HepG2 (cell line): ENCODE data around the gene MUCL3. TPM values are rescaled to one million over a fixed set of nuclear protein-coding genes. Genes with fewer than 3 reads are reported as not detected.

Source experiments
- FLYWCH1 ChIP-seq: sonication (generic); formaldehyde crosslinking; IDR thresholded peaks from 2 replicates; pipeline ENCODE4 v1.8.1; 2023; ENCODE audit warnings: mild to moderate bottlenecking, missing genetic modification reagents
- GABPA ChIP-seq, 2 experiments: IDR thresholded peaks; 2 replicates each; pipeline ENCODE4 v1.6.1; 2011 to 2016; ENCODE audit warnings: low read depth in 2 of 2, low read length in 1 of 2, missing biosample characterization in 1 of 2, missing genetic modification characterization in 1 of 2
- HHEX ChIP-seq: IDR thresholded peaks from 2 replicates; pipeline ENCODE4 v1.6.1; 2016; ENCODE audit warnings: control low read depth
- JUND ChIP-seq: sonication (generic); formaldehyde crosslinking; IDR thresholded peaks from 2 replicates; pipeline ENCODE4 v1.8.0; 2022; ENCODE audit warnings: mild to moderate bottlenecking, missing genetic modification reagents
- MAZ ChIP-seq, 2 experiments: sonication (generic) in 1 of 2; formaldehyde crosslinking in 1 of 2; IDR thresholded peaks; 2 replicates each; pipeline versions ENCODE4 v1.5.0 to v1.6.1; 2012 to 2020; ENCODE audit warnings: low read depth in 2 of 2, mild to moderate bottlenecking in 2 of 2, borderline replicate concordance in 1 of 2, improper control_type of control experiment in 1 of 2, low read length in 1 of 2, missing genetic modification reagents in 1 of 2, moderate library complexity in 1 of 2
- TRIM24 ChIP-seq: sonication (generic); formaldehyde crosslinking; IDR thresholded peaks from 2 replicates; pipeline ENCODE4 v1.8.0; 2022; ENCODE audit warnings: mild to moderate bottlenecking, missing genetic modification reagents
- ZBTB7B ChIP-seq: sonication (generic); formaldehyde crosslinking; IDR thresholded peaks from 2 replicates; pipeline ENCODE4 v1.4.0; 2020; ENCODE audit warnings: missing genetic modification reagents
- ZKSCAN8 ChIP-seq: IDR thresholded peaks from 2 replicates; pipeline ENCODE4 v1.6.1; 2016; ENCODE audit warnings: borderline replicate concordance, missing genetic modification reagents, missing compliant biosample characterization
- ZNF256 ChIP-seq: sonication (generic); formaldehyde crosslinking; conservative IDR thresholded peaks from 2 replicates; pipeline ENCODE4 v1.4.0; 2020; ENCODE audit warnings: missing genetic modification reagents
- ZNF331 ChIP-seq: sonication (generic); formaldehyde crosslinking; IDR thresholded peaks from 2 replicates; pipeline ENCODE4 v1.4.0; 2020; ENCODE audit warnings: missing genetic modification reagents
- ZNF354B ChIP-seq: sonication (generic); formaldehyde crosslinking; IDR thresholded peaks from 2 replicates; pipeline ENCODE4 v1.8.0; 2022; ENCODE audit warnings: mild to moderate bottlenecking, missing genetic modification reagents
- ZNF563 ChIP-seq: sonication (generic); formaldehyde crosslinking; IDR thresholded peaks from 2 replicates; pipeline ENCODE4 v1.8.0; 2022; ENCODE audit warnings: mild to moderate bottlenecking, moderate library complexity, missing genetic modification reagents
- ZNF644 ChIP-seq: IDR thresholded peaks from 2 replicates; pipeline ENCODE4 v1.6.1; 2016; ENCODE audit warnings: low read depth
- ZNF788 ChIP-seq: sonication (generic); formaldehyde crosslinking; IDR thresholded peaks from 2 replicates; pipeline ENCODE4 v1.5.0; 2020; ENCODE audit warnings: mild to moderate bottlenecking, missing genetic modification reagents, borderline replicate concordance
- polyA plus RNA-seq, 8 experiments: library from polyadenylated mRNA; depleted of rRNA in 3 of 8; stranded (reverse) in 7 of 8; unstranded in 1 of 8; fragments of >200 nt; fragmentation: Illumina TruSeq in 4 of 8; extraction: Trizol in 4 of 8; gene quantifications; 2 replicates each; pipeline versions ENCODE4 v1.2.1 to v1.2.3, GENCODE V29; 2011 to 2016; ENCODE audit warnings: low read depth in 4 of 8, missing spikeins in 1 of 8, mixed read lengths in 1 of 8; ENCODE audit not compliant: insufficient read depth in 1 of 8
- total RNA-seq, 5 experiments: library from RNA; depleted of rRNA; stranded (reverse); fragments of >200 nt; fragmentation: Illumina TruSeq; extraction: Trizol; gene quantifications; 2 replicates each; pipeline ENCODE4 v1.2.3, GENCODE V29; 2016; ENCODE audit warnings: low read depth in 1 of 5
- TF ChIP-seq, protein P1 (sequence below): IDR thresholded peaks from 2 replicates; pipeline ENCODE4 v1.6.1; 2016; ENCODE audit warnings: low read depth, missing genetic modification reagents, missing compliant biosample characterization
- TF ChIP-seq, protein P2 (sequence below): fragments of 450-650 bp; IDR thresholded peaks from 2 replicates; pipeline ENCODE4 v1.6.1; 2016
- TF ChIP-seq, protein P3 (sequence below): sonication (generic); formaldehyde crosslinking; IDR thresholded peaks from 2 replicates; pipeline ENCODE4 v1.5.0; 2020; ENCODE audit warnings: missing genetic modification reagents
- TF ChIP-seq, protein P4 (sequence below): IDR thresholded peaks from 2 replicates; pipeline ENCODE4 v1.6.1; 2016; ENCODE audit warnings: missing compliant biosample characterization, missing genetic modification reagents, borderline replicate concordance

MUCL3 gene
- total and polyA plus RNA-seq, 2 of the 13 experiments (the other 11 are each of a cell fraction or from before 2014, with no cell fraction given) = not detected

DNA sequence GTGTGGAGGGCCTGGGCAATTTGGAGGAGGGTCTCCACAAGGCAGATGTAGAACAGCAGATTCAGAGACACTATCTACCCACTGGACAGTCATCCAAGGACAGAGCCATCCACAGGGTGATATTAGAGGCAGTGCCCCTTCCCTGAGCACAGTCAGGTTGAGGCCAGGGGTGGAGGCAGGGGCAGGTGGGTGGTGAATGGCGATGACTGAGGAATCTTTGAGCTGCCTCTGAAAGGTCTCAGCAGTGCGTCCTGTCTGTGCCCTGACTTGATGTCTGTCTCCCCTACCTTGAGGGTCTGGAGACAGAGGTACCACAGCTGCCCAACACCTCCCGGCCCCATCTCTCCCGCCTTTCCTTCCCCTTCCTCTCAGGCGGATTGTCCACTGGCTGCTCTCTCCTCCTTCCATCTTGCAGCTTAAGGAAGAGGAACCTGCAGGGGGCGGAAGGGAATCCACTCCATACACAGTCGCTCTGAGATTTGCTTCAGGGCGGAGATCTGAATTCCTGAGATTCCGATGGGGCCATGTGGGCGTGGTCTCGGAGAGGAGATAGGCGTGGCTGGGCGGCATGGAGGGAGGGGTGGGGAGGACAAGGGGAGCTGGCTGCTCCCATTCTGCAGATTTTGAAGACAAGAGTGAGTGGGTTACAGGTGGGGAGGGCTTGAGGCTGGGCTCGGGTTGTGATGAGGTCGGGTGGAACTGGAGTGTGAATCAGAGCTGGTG, 1.7 kb downstream of the MUCL3 start (continued):
- TF ChIP-seq, protein P1, sequence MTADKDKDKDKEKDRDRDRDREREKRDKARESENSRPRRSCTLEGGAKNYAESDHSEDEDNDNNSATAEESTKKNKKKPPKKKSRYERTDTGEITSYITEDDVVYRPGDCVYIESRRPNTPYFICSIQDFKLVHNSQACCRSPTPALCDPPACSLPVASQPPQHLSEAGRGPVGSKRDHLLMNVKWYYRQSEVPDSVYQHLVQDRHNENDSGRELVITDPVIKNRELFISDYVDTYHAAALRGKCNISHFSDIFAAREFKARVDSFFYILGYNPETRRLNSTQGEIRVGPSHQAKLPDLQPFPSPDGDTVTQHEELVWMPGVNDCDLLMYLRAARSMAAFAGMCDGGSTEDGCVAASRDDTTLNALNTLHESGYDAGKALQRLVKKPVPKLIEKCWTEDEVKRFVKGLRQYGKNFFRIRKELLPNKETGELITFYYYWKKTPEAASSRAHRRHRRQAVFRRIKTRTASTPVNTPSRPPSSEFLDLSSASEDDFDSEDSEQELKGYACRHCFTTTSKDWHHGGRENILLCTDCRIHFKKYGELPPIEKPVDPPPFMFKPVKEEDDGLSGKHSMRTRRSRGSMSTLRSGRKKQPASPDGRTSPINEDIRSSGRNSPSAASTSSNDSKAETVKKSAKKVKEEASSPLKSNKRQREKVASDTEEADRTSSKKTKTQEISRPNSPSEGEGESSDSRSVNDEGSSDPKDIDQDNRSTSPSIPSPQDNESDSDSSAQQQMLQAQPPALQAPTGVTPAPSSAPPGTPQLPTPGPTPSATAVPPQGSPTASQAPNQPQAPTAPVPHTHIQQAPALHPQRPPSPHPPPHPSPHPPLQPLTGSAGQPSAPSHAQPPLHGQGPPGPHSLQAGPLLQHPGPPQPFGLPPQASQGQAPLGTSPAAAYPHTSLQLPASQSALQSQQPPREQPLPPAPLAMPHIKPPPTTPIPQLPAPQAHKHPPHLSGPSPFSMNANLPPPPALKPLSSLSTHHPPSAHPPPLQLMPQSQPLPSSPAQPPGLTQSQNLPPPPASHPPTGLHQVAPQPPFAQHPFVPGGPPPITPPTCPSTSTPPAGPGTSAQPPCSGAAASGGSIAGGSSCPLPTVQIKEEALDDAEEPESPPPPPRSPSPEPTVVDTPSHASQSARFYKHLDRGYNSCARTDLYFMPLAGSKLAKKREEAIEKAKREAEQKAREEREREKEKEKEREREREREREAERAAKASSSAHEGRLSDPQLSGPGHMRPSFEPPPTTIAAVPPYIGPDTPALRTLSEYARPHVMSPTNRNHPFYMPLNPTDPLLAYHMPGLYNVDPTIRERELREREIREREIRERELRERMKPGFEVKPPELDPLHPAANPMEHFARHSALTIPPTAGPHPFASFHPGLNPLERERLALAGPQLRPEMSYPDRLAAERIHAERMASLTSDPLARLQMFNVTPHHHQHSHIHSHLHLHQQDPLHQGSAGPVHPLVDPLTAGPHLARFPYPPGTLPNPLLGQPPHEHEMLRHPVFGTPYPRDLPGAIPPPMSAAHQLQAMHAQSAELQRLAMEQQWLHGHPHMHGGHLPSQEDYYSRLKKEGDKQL (CRISPR knock-in tag) = no peak
- TF ChIP-seq MAZ (IDR thresholded peaks at IDR 0.05; ENCODE audit: borderline replicate concordance, low read depth, low read length) = peak; percentile 29; the same call in 1 of the 2 replicates
- TF ChIP-seq MAZ (CRISPR knock-in tag; IDR thresholded peaks at IDR 0.05; ENCODE audit: low read depth) = no peak
- TF ChIP-seq, protein P2, sequence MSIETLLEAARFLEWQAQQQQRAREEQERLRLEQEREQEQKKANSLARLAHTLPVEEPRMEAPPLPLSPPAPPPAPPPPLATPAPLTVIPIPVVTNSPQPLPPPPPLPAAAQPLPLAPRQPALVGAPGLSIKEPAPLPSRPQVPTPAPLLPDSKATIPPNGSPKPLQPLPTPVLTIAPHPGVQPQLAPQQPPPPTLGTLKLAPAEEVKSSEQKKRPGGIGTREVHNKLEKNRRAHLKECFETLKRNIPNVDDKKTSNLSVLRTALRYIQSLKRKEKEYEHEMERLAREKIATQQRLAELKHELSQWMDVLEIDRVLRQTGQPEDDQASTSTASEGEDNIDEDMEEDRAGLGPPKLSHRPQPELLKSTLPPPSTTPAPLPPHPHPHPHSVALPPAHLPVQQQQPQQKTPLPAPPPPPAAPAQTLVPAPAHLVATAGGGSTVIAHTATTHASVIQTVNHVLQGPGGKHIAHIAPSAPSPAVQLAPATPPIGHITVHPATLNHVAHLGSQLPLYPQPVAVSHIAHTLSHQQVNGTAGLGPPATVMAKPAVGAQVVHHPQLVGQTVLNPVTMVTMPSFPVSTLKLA = no peak
- no peak for TF ChIP-seq JUND (CRISPR knock-in tag)
- TF ChIP-seq FLYWCH1 (CRISPR knock-in tag) = no peak
- TF ChIP-seq ZNF644 (CRISPR knock-in tag) = no peak
- TF ChIP-seq, protein P3, sequence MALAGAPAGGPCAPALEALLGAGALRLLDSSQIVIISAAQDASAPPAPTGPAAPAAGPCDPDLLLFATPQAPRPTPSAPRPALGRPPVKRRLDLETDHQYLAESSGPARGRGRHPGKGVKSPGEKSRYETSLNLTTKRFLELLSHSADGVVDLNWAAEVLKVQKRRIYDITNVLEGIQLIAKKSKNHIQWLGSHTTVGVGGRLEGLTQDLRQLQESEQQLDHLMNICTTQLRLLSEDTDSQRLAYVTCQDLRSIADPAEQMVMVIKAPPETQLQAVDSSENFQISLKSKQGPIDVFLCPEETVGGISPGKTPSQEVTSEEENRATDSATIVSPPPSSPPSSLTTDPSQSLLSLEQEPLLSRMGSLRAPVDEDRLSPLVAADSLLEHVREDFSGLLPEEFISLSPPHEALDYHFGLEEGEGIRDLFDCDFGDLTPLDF (CRISPR knock-in tag) = no peak
- no peak; the same call in 1 of the 2 replicates for TF ChIP-seq ZNF788
- no peak for TF ChIP-seq GABPA (IDR thresholded peaks at IDR 0.05; ENCODE audit: low read depth, low read length)
- TF ChIP-seq GABPA (CRISPR knock-in tag; IDR thresholded peaks at IDR 0.05; ENCODE audit: low read depth) = no peak
- TF ChIP-seq ZBTB7B (CRISPR knock-in tag) = no peak
- TF ChIP-seq ZNF331 (CRISPR knock-in tag) = no peak
- TF ChIP-seq HHEX (CRISPR knock-in tag) = no peak
- no peak for TF ChIP-seq ZNF563
- TF ChIP-seq ZNF354B (CRISPR knock-in tag) = no peak
- TF ChIP-seq, protein P4, sequence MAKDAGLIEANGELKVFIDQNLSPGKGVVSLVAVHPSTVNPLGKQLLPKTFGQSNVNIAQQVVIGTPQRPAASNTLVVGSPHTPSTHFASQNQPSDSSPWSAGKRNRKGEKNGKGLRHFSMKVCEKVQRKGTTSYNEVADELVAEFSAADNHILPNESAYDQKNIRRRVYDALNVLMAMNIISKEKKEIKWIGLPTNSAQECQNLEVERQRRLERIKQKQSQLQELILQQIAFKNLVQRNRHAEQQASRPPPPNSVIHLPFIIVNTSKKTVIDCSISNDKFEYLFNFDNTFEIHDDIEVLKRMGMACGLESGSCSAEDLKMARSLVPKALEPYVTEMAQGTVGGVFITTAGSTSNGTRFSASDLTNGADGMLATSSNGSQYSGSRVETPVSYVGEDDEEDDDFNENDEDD (CRISPR knock-in tag) = peak; percentile 24; the same call in 1 of the 2 replicates
- TF ChIP-seq ZKSCAN8 (CRISPR knock-in tag) = no peak
- no peak for TF ChIP-seq TRIM24 (CRISPR knock-in tag)
- TF ChIP-seq ZNF256 = no peak
